ENCODE results near the gene NEDD8. TPM values are rescaled to one million over a fixed set of nuclear protein-coding genes. Genes with fewer than 3 reads are reported as not detected.
A peak's percentile ranks its signal among the peaks of the same experiment; 100 is the strongest.

Gene NEDD8
- total and polyA plus RNA-seq, 4 experiments from 2014 or later = 116 to 425 (median 239) TPM

DNA sequence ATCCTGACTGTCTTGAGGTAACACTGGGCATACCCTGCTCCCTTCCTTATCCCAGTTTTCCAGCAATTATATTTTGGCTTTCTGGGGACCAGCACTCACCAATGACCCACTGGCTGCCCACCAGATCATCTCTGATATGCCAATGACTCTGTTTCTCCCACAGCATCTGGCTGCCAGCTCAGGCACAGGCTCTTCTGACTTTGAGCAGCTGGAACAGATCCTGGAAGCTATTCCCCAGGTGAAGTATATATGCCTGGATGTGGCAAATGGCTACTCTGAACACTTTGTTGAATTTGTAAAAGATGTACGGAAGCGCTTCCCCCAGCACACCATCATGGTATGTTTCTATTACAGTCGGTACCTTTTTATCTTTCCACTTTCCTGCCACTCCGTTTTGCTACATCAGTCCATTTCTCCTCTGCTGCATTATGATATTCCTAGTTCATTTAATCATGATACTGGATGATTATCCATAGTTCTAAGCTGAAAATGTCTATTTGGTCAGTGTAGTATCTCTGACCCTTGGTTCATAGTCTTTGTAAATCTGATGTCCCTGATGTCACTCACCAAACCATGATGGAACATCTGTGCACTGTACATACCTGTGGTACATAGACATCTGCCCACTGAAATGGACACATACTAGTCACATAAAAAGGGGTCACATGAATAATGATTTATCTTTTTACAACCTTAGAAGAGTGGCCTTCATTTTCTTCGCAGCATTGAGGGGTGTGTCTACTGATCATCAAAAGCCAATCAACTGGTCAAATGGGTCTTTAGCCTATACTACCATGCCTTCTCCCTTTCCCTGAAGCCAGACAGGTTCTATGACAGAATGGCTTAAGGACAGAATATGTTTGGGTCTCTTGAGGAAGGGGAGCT lies 3.9 kb upstream of the NEDD8 start:
- Histone ChIP-seq H3K36me3 (ENCODE audit: insufficient read depth, low read length) (peaks cover 66% of the 10 kb centered on the region), H3K27ac (ENCODE audit: low read depth, low read length) (peak overlapping the region; percentile 18), H3K27me3 (ENCODE audit: insufficient read depth, low read length) (no peaks in the 10 kb centered on the region), H3K4me1 (ENCODE audit: insufficient read depth, low read length) (peaks cover 61% of the 10 kb centered on the region), H3K4me3 (ENCODE audit: low read length in 2 of 2) (no peak overlapping the region), H3K9me3 (ENCODE audit: control insufficient read depth in 1 of 2, low read length in 2 of 2) (no peaks in the 10 kb centered on the region)
- no peak for DNase-seq
- Mint-ChIP-seq H3K27me3 (no peaks in the 10 kb centered on the region), H3K27ac (peak overlapping the region in 6 of 7 donors; percentile 53 to 95 (median 70)), H3K4me1 (peaks cover 60 to 100% (median 74%) of the 10 kb centered on the region in 4 donors), H3K4me3 (peak overlapping the region in 3 of 8 donors; percentile 13 to 39 (median 17)), H3K9me3 (no peaks in the 10 kb centered on the region), H3K36me3 (peaks cover 48 to 86% of the 10 kb centered on the region in 2 donors)
- intact Hi-C loops (cut with micrococcal nuclease) = no loop called here
- CTCF ChIA-PET (ENCODE audit: partially characterized antibody) = interaction anchor here (1.4 to 25.6 kb wide), 4 partner anchors 16 to 98 kb away, joined by 3 to 556 read pairs (median 7); partner anchors contain the start of genes CIDEB, DHRS1, LTB4R and LTB4R2
- POLR2A ChIA-PET (ENCODE audit: partially characterized antibody) = interaction anchor here (0.9 to 7.6 kb wide), 9 partner anchors 11 to 194 kb away, joined by 3 to 88 read pairs (median 4); partner anchors contain the start of genes CBLN3, CHMP4A, DCAF11 and IPO4

DNA sequence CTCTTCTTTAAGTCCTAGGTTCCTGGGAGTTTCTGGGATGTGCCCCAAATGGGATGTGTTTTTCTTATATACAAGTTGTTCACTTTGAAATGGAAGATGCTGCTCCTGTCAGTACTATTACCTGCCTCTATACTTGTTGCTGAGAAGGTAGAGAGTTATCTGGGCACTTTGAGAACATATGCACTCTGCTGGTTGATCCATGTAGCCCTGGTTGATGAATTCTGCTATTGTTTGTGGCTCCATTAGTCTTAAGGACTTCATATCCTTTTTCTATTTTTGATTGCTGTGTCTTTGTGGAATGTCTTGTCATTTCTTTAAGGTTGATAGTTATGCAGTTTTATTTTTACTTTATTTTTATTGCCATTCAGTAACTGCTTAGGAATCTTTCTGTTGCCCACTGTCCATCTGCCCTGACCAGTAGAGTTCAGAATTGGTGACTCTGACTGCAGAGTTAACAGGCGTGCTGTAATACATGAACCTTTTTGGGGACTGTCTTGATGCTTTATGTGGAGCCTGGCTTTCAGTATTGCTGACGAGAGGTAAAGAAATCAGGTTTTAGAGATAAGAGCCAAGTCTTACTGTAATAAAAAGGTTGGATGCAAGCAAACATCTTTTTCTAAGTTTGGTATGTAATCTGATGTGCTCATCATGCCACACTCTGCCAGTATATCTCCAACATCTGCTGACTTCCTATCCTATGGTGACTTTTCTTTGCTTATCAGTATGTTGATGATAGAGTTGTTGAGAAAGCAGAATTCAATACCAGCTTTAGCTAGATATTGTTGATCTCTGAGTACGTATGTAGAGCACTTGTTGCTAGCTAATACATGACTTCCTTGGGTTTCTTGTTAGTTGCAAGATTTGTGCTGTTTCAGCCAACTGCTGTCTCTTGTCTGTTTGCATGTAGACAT lies 2.2 kb upstream of the NEDD8 start:
- H3K27ac Mint-ChIP-seq = peak overlapping the region; percentile 53 to 95 (median 79)
- H3K27me3 Mint-ChIP-seq = no peaks in the 10 kb centered on the region
- ChIA-PET CTCF (ENCODE audit: partially characterized antibody) (interaction anchor here (0.9 to 25.6 kb wide), 6 partner anchors 8 to 197 kb away, joined by 4 to 556 read pairs (median 7); partner anchors contain the start of genes CIDEB, DHRS1, LTB4R and LTB4R2), POLR2A (ENCODE audit: partially characterized antibody) (interaction anchor here (0.9 to 7.6 kb wide), 14 partner anchors 8 to 196 kb away, joined by 3 to 88 read pairs (median 6); partner anchors contain the start of genes CBLN3, CHMP4A, CIDEB and DCAF11)
- H3K4me1 Mint-ChIP-seq = peaks cover 48 to 85% (median 60%) of the 10 kb centered on the region in 4 donors
- Histone ChIP-seq H3K27ac (ENCODE audit: low read depth, low read length) (peak overlapping the region; percentile 88), H3K4me1 (ENCODE audit: insufficient read depth, low read length) (peaks cover 50% of the 10 kb centered on the region), H3K9me3 (ENCODE audit: control insufficient read depth in 1 of 2, low read length in 2 of 2) (no peaks in the 10 kb centered on the region), H3K4me3 (ENCODE audit: low read length in 2 of 2) (no peak overlapping the region), H3K36me3 (ENCODE audit: insufficient read depth, low read length) (peaks cover 49% of the 10 kb centered on the region), H3K27me3 (ENCODE audit: insufficient read depth, low read length) (no peaks in the 10 kb centered on the region)
- intact Hi-C loops (cut with micrococcal nuclease) = no loop called here
- peak in 1 of 5 donors; percentile 37 for DNase-seq
- H3K36me3 Mint-ChIP-seq = peaks cover 37 to 69% of the 10 kb centered on the region in 2 donors
- H3K9me3 Mint-ChIP-seq = no peaks in the 10 kb centered on the region
- H3K4me3 Mint-ChIP-seq = peak overlapping the region; percentile 12 to 99 (median 98)

DNA sequence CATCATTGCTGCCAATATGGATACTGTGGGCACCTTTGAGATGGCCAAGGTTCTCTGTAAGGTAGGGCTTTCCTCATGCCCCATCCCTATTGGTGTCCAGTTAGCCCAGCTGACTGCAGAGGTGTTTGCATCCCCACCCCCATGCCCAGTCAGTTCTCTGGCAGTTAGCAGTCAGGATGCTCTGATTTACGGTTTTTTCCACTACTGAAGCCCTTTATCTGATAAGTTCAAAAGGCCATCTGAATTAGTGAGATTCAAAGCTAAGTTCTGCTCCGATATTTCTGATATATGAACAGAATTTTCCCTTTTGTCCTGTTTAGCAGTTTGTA lies 1.3 kb upstream of the NEDD8 start:
- peak overlapping the region; percentile 97 to 99 (median 98) for H3K4me3 Mint-ChIP-seq
- POLR2A ChIA-PET (ENCODE audit: partially characterized antibody) = interaction anchor here (1.0 to 7.6 kb wide), 11 partner anchors 9 to 198 kb away, joined by 3 to 88 read pairs (median 8); partner anchors contain the start of genes CHMP4A, DHRS1, IPO4 and MDP1
- no peak for DNase-seq
- CTCF ChIA-PET (ENCODE audit: partially characterized antibody) = interaction anchor here (2.3 kb wide), 1 partner anchor 9 kb away, joined by 17 read pairs; the partner anchor contains the start of gene TINF2
- H3K27ac Mint-ChIP-seq = peak overlapping the region; percentile 95 to 99 (median 97)
- H3K4me1 ChIP-seq (ENCODE audit: insufficient read depth, low read length) = peaks cover 44% of the 10 kb centered on the region
- peak overlapping the region; percentile 100 for H3K4me3 ChIP-seq (ENCODE audit: low read length in 2 of 2)
- H3K36me3 ChIP-seq (ENCODE audit: insufficient read depth, low read length) = peaks cover 41% of the 10 kb centered on the region
- peak overlapping the region; percentile 88 for H3K27ac ChIP-seq (ENCODE audit: low read depth, low read length)
- H3K36me3 Mint-ChIP-seq = peaks cover 31 to 63% of the 10 kb centered on the region in 2 donors
- no peaks in the 10 kb centered on the region for H3K9me3 ChIP-seq (ENCODE audit: control insufficient read depth in 1 of 2, low read length in 2 of 2)
- H3K27me3 ChIP-seq (ENCODE audit: insufficient read depth, low read length) = no peaks in the 10 kb centered on the region
- no peaks in the 10 kb centered on the region for H3K9me3 Mint-ChIP-seq
- intact Hi-C loops (cut with micrococcal nuclease) = loop anchor here (2.0 kb wide), 1 partner anchor 93 kb away; the partner anchor contains the start of gene EMC9
- no peaks in the 10 kb centered on the region for H3K27me3 Mint-ChIP-seq
- peaks cover 44 to 77% (median 56%) of the 10 kb centered on the region in 4 donors for H3K4me1 Mint-ChIP-seq

DNA sequence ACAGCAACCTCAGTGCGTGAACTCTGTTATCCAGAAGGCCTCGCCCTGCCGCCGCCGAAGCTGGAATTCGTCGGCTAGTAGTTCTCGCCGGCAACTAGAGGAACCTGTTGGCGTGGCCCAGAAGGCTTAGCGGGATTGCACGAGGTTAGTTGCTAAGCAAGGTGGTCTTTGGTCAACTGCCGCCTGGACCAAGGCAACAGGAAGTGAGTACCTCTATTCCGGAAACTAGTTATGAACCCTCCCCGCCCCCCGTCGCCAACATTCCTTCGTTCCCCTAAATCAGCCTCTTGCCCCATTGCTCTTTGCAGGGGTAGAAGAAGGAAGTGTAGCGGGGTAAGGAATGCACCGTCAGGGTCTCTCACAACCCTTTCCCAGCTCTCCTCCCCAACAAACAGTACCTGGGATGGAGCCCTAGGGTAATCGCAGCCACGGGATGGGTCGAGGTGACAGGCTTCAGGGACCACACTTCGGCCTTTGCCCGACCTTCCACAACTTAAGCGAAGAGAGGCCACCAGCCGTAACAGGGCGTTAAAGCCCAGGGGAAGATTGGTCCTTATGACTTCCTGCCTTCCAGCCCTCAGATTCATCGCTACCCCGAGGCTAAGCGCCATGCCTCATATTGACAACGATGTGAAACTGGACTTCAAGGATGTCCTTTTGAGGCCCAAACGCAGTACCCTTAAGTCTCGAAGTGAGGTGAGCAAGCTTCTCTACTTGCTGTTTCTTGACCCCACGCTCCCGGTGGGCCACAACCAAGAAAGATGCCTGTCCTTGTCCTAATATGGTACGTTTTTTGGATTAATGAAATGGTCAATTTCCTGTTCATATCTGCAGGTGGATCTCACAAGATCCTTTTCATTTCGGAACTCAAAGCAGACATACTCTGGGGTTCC lies 724 bp upstream of the NEDD8 start, which contains the start of gene GMPR2:
Gene GMPR2 (plus strand): TSS at position 285 of the 893 bp plus-strand sequence. CDS start 325 bp downstream, at position 610.
- Mint-ChIP-seq H3K9me3 (no peaks in the 10 kb centered on the region), H3K27me3 (no peaks in the 10 kb centered on the region), H3K4me3 (peak within 1 kb of the TSS; percentile 97 to 99 (median 98)), H3K36me3 (peaks cover 25 to 58% of the 10 kb centered on the region in 2 donors), H3K4me1 (peaks cover 40 to 71% (median 53%) of the 10 kb centered on the region in 4 donors), H3K27ac (peak within 1 kb of the TSS; percentile 95 to 99 (median 97))
- DNase-seq = no peak
- CTCF ChIA-PET (ENCODE audit: partially characterized antibody) = interaction anchor here (2.3 kb wide), 1 partner anchor 9 kb away, joined by 17 read pairs; the partner anchor contains the start of gene TINF2
- Histone ChIP-seq H3K36me3 (ENCODE audit: insufficient read depth, low read length) (peaks cover 35% of the 10 kb centered on the region), H3K9me3 (ENCODE audit: control insufficient read depth in 1 of 2, low read length in 2 of 2) (no peaks in the 10 kb centered on the region), H3K27ac (ENCODE audit: low read depth, low read length) (peak within 1 kb of the TSS; percentile 88), H3K27me3 (ENCODE audit: insufficient read depth, low read length) (no peaks in the 10 kb centered on the region), H3K4me3 (ENCODE audit: low read length in 2 of 2) (peak within 1 kb of the TSS; percentile 100), H3K4me1 (ENCODE audit: insufficient read depth, low read length) (peaks cover 41% of the 10 kb centered on the region)
- intact Hi-C loops (cut with micrococcal nuclease) = loop anchor here (1.0 to 2.0 kb wide), 8 partner anchors 9 to 209 kb away; partner anchors contain the start of genes DCAF11, EMC9, IPO4 and MDP1
- POLR2A ChIA-PET (ENCODE audit: partially characterized antibody) = interaction anchor here (0.6 to 7.6 kb wide), 14 partner anchors 9 to 1466 kb away, joined by 3 to 88 read pairs (median 6); partner anchors contain the start of genes CHMP4A, DHRS1, IPO4 and LTB4R2

- H3K36me3 Mint-ChIP-seq = peaks cover 20 to 50% of the 10 kb centered on the region in 2 donors
- intact Hi-C loops (cut with micrococcal nuclease) = loop anchor here (1.0 to 2.0 kb wide), 8 partner anchors 11 to 211 kb away; partner anchors contain the start of genes DCAF11, EMC9, IPO4 and MDP1
These were observed 675 bp downstream of the NEDD8 start for GRCh38 chr14:24231263-24232120.

More at GRCh38 chr14:24231263-24232120, 675 bp downstream of the NEDD8 start:
- peak overlapping the region; percentile 88 for H3K27ac ChIP-seq (ENCODE audit: low read depth, low read length)
- Mint-ChIP-seq H3K27ac (peak overlapping the region; percentile 95 to 99 (median 97)), H3K4me3 (peak overlapping the region; percentile 97 to 99 (median 98)), H3K9me3 (no peaks in the 10 kb centered on the region), H3K27me3 (no peaks in the 10 kb centered on the region), H3K4me1 (peaks cover 45 to 71% (median 56%) of the 10 kb centered on the region in 4 donors)
- peaks cover 29% of the 10 kb centered on the region for H3K36me3 ChIP-seq (ENCODE audit: insufficient read depth, low read length)
- H3K27me3 ChIP-seq (ENCODE audit: insufficient read depth, low read length) = no peaks in the 10 kb centered on the region
- peak overlapping the region; percentile 100 for H3K4me3 ChIP-seq (ENCODE audit: low read length in 2 of 2)
- H3K9me3 ChIP-seq (ENCODE audit: control insufficient read depth in 1 of 2, low read length in 2 of 2) = no peaks in the 10 kb centered on the region
- peak in 4 of 5 donors; percentile 22 to 60 (median 34) for DNase-seq
- H3K4me1 ChIP-seq (ENCODE audit: insufficient read depth, low read length) = peaks cover 48% of the 10 kb centered on the region
- ChIA-PET POLR2A (ENCODE audit: partially characterized antibody) (interaction anchor here (0.7 to 3.1 kb wide), 8 partner anchors 10 to 69 kb away, joined by 3 to 70 read pairs (median 6); partner anchors contain the start of genes IPO4, MDP1 and TINF2), CTCF (ENCODE audit: partially characterized antibody) (interaction anchor here (0.9 to 1.4 kb wide), 7 partner anchors 11 to 200 kb away, joined by 3 to 6 read pairs (median 4); partner anchors contain the start of genes CIDEB, IPO4 and MDP1)
